ENCODE measurements around the gene KIF6.

DNA sequence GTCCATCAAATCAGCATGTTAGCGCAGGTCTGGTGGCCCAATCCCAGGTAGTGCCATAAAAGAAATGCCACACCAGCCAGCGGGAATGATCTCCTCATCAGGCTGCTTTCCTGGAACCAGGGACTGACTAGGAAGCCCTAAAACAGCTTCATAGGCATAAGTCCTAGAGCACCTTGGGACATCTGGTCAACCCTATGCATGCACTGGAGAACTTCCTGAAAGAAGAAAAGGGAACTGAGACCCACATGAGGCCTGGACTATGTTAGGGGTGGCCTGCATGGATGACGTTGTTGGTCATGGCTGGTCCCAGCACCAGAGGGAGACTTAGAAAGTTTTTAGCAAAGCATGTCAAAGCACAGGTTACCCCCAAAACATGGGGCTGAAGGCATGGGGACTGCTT is 395.2 kb downstream of the KIF6 start:
- TF ChIP-seq, protein P1, sequence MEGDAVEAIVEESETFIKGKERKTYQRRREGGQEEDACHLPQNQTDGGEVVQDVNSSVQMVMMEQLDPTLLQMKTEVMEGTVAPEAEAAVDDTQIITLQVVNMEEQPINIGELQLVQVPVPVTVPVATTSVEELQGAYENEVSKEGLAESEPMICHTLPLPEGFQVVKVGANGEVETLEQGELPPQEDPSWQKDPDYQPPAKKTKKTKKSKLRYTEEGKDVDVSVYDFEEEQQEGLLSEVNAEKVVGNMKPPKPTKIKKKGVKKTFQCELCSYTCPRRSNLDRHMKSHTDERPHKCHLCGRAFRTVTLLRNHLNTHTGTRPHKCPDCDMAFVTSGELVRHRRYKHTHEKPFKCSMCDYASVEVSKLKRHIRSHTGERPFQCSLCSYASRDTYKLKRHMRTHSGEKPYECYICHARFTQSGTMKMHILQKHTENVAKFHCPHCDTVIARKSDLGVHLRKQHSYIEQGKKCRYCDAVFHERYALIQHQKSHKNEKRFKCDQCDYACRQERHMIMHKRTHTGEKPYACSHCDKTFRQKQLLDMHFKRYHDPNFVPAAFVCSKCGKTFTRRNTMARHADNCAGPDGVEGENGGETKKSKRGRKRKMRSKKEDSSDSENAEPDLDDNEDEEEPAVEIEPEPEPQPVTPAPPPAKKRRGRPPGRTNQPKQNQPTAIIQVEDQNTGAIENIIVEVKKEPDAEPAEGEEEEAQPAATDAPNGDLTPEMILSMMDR (IDR thresholded peaks at IDR 0.05), result no peak
- TF ChIP-seq EZH2 (IDR thresholded peaks at IDR 0.05; ENCODE audit: borderline replicate concordance, insufficient read depth, low read depth, low read length, poor library complexity, severe bottlenecking), result no peak

Measured in B cell (primary cell).